ENCODE results near the gene WDR45B. TPM values are rescaled to one million over a fixed set of nuclear protein-coding genes. Genes with fewer than 3 reads are reported as not detected.

The WDR45B gene
- total RNA-seq, 1 experiment from 2014 or later: 174 TPM

DNA sequence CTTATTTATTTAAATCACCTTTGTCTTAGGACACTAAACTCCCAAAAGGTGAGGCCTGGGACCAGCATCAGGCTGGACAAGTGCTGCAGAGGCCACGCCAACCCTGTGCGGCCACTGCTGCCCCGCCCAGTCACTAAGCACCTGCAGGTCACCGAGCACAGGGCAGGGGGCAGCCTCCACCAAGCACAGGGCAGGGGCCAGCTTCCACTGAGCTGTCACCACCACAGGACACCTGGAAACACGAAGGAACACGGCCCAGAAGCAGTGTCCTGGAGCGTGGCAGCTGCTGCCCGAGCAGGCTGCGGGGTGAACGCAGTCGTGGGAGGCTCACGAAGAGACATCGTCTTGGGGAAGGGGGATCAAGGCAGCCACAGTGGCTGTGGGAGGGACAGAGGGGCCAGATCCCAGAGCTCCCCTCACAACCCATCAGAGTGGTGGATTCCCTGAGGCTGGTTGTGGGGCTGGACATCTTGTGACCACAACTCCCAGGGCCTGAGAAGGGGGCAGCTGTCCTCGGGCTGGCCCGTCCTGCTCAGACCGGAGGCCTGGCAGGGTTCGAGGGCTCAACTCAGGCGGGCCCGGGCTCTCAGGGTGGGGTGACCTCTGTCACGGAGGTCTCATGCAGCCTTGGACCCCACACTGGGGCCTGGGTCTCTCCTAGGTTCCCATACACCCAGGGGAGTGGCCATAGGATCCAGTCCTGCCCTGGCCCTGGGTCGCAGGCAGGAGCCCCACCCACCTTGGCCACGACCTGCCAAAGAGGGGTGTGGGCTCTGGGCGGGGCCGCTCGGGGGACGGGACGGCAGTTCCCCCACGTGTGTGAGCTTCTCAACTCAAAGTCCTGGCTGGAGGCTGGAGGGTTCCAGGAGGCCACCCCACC is 31.6 kb upstream of the WDR45B start:
- in situ Hi-C loops (cut with HindIII; ENCODE audit: low pct_unique_long_range_greater_than_20kb, low sequenced_read_pairs): no loop called here
- DNase-seq (ENCODE audit: low read depth): no peak

DNA sequence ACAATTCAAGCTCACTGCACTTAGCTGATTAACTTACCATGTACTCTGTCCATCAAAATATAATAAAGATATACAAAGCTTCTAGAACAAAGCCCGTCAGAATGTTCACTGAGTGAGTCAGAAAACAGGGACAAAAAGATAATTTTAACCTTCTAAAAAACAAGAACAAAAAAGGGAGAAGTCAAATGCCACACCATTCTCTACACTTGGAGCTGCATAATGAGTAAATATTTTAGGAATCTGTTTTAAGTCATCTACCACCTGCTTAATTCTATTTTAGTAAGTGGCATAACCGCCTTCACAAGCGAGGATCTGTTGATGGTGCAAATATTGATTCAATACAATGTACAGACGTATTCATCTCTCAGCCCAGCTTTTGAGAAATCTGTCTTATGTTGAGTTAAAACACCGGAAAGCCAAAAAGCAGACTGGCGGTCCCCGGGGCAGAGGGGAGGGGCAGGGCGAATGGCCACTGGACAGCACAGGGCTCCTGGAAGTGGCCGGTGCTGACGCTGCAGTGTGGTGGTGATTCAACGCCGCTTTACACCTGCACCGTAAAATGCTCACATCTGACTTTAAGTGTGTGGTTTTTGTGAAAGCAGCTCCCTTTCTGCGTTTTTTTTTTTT is 30.1 kb upstream of the WDR45B start:
- in situ Hi-C loops (cut with HindIII; ENCODE audit: low pct_unique_long_range_greater_than_20kb, low sequenced_read_pairs): no loop called here
- DNase-seq (ENCODE audit: low read depth): no peak

DNA sequence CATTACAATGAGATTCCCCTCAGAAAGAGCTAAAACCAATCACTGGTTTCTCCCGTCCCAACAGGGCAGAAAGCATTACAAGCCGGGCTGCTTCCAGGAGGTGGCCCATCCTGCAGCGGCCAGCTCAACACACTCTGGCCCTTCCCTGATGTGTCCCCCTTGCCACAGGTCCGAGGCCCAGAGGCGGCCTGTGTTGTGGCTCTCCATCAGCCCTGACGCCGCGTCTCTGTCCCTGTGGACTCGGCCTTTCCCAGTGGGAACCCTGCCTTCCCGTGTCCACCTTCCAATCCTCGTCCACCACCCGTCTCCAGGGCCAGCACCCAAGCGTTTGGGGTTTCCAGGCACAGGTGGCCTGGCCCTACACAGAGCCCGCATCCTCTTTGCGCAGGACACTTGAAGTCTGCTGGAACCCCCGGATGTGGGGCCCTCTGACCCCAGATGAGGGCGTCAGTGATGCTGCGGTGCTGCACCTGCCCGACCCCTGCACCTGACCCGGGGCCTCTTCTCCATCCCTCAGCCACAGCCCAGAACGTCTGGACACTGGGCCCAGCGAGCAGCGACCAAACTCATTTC is 29.2 kb upstream of the WDR45B start:
- in situ Hi-C loops (cut with HindIII; ENCODE audit: low pct_unique_long_range_greater_than_20kb, low sequenced_read_pairs): no loop called here
- no peak for DNase-seq (ENCODE audit: low read depth)

DNA sequence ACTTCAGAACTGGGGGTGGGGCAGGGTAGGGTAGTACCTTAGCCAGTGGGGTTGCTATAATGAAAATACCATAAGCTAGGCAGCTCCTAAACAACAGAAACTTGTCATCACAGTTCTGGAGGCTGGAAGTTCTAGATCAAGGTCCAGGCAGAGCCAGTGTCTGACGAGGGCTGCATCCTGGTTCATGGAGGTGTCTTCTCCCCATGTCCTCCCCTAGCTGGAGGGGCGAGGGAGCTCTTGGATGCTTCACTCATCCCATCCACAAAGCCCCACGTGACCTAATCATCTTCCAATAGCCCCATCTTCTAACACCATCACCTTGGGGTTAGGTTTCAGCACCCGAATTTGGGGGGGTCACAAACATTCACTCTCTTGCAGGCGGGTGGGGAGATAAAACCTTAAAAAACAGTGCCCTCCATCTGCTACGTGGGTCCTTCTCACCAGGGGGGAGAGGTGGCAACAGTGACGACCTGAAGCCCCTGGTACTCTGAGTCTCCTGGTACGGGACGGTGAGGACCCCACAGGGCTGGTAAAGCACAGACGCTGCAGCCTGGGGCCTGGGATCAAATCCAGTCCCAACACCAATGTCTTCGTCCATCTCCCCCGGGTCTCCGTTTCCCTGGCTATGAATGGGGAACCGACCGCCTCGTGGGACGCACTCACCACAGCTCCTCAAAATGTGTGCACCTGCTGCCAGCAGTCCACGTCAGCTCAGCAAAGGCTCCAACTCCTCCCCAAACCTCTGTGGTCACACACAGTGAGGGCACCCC is 27.4 kb upstream of the WDR45B start:
- in situ Hi-C loops (cut with HindIII; ENCODE audit: low pct_unique_long_range_greater_than_20kb, low sequenced_read_pairs): no loop called here
- no peak for DNase-seq (ENCODE audit: low read depth)

DNA sequence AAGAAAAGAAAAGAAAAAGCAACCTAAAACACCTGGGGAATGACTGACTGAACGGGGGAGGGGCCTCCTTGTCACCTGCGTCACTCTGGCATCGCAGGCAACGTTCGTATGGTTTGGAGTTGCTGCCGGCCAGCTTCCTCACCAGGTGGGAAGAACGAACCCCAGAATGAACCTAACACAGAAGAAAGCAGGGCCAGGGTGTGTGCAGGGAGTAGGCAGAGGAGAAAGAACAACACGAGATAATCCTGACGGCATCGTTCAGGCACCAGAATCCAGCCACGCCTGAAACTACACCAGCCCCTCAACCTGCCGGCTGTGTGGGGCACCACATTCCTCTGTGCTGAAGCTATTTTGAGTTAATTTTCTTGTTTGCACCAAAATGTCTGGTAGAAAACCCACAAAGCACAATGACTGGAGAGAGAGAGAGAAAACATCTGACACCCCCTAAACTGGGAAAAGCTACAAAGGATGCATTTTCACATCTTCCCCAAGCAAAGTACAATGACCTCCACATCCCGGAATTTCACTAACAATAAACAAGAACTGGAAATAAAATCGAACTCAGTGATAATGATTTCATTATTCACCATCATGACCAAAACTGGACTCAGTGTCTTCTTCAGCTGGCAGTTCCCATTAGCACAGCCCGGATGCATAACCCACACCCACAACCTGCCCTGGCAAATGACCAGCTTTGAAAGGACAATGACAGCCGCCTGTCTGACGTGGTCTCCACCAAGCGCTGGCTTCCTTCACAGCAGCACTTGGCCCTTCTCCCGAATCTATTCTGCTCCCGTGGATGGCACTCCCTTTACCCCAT is 26.6 kb upstream of the WDR45B start:
- in situ Hi-C loops (cut with HindIII; ENCODE audit: low pct_unique_long_range_greater_than_20kb, low sequenced_read_pairs): no loop called here
- no peak for DNase-seq (ENCODE audit: low read depth)

DNA sequence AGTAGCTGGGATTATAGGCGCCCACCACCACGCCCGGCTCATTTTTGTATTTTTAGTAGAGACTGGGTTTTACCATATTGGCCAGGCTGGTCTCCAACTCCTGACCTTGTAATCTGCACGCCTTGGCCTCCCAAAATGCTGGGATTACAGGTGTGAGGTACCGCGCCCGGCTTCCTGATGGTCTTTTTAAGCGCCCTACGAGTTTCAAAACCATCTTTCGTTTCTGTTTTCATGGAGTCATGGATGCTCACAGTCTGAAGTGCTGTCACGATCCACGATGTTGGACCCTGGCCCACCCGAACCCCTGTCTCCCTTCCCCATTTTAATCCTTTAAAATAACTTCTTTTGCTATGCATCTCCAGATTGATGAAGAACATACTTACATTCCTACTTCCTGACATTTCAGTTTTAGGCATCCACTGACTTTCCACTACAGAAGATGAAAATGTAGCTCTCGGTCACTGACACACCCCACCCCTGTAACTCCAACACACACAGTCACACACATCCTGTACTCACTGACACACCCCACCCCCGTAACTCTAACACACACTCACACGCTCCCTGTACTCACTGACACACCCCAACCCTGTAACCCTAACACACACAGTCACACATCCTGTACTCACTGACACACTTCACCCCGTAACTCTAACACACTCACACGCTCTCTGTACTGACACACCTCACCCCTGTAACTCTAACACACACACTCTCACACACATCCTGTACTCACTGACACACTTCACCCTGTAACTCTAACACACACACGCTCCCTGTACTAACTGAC is 22.6 kb upstream of the WDR45B start:
- DNase-seq (ENCODE audit: low read depth): no peak
- in situ Hi-C loops (cut with HindIII; ENCODE audit: low pct_unique_long_range_greater_than_20kb, low sequenced_read_pairs): no loop called here

DNA sequence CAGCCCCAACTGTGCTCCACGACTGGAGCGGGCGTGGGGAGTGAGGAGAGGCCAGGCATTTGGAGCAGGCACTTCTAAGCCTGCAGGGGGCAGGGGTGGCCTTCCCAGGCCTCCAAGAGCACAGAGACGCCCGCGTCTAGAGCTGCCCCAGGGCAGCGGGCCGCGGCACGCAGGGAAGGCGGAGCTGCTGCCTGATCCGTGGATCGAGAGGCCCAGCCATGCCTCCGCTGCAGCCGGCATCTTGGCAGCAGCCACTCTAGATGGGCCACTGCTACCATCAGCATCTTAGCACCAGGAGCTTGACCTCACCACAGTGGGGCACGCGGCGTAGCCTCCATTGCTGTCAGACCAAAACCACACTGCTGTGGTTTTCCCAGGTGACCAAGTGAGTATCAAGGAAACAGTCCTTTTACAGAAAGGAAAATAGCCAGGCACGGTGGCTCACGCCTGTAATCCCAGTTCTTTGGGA is 20.4 kb upstream of the WDR45B start:
- DNase-seq (ENCODE audit: low read depth): peak; percentile 62
- in situ Hi-C loops (cut with HindIII; ENCODE audit: low pct_unique_long_range_greater_than_20kb, low sequenced_read_pairs): no loop called here

DNA sequence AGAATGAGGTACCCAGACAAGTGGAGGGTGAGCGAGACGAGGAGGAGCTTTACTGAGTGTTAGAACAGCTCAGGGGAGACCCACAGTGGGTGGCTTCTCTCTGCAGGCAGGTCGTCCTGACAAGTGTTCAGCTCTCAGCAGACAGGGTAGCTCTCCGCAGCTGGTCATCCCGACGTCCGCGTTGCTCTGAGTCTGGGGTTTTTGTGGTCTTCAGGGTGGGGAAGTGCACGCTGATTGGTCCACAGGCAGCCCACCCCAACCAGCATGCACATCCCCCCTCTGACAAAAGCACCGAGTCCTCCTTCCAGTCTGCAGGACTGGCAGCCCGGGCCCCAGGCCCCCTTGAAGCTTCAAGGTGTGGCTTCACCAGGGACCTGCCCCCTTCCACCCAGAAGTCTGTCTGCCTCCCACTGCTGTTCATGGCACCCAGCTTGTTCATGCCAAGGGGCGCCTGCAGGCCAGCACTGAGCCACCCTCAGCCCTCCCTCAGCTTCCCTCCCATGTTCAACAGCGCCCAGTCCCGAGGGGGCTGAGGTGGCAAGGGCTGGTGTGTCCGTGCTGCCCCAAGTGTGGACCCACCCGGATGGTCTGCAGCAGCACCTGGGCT is 19.9 kb upstream of the WDR45B start:
- DNase-seq (ENCODE audit: low read depth): no peak
- in situ Hi-C loops (cut with HindIII; ENCODE audit: low pct_unique_long_range_greater_than_20kb, low sequenced_read_pairs): no loop called here

DNA sequence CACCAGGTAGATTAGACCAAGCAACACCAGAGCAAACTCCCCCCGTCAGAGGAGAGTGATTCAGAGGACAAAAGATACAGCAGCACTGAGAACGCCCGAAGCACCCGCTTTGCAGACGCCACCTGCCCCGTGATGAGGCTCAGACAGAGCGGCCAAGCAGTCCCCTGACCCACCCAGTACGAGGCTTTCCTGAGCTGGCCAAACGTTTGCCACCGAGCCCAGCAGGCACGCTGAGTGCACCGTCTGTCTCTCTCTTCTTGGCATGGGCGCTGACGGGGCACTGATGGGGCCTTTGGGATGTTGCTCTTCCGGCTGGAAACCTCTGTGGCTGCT is 19.4 kb upstream of the WDR45B start:
- in situ Hi-C loops (cut with HindIII; ENCODE audit: low pct_unique_long_range_greater_than_20kb, low sequenced_read_pairs): no loop called here
- no peak for DNase-seq (ENCODE audit: low read depth)

DNA sequence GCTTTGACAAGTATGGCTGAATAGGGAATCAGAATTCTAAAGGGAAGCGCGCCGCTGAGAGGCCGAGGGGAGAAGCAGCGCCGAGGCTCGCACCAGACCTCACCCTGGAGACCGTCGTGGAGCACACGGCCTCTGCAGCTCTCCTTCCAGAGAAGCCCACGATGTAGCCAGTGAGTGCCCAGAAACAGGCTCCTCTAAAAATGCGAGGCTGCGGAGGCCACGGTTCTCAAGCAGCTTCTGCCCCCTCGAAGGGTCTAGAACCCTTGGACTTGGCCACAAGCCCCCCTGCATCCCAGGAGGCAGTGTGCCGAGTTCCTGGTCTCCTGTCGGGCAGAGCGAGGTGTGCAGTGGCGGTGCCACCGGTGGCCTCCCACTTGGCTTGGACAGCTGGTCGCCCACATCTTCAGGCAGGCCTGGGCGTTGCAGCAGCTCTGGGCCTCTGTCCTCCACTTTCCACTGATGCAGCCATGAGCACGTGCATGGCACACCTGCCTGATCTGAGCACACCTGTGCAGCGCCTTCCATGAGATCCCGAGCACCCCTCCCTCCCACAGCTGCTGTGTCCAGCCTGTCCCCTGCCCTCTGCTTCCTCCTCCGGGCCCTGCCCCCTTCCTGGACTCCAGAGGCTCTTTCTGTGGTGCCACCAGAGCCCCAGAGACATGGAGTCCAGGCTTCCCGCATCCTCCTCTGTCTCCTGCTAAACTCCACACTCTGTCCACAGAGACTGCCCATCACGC is 18.9 kb upstream of the WDR45B start:
- DNase-seq (ENCODE audit: low read depth): no peak
- in situ Hi-C loops (cut with HindIII; ENCODE audit: low pct_unique_long_range_greater_than_20kb, low sequenced_read_pairs): no loop called here

DNA sequence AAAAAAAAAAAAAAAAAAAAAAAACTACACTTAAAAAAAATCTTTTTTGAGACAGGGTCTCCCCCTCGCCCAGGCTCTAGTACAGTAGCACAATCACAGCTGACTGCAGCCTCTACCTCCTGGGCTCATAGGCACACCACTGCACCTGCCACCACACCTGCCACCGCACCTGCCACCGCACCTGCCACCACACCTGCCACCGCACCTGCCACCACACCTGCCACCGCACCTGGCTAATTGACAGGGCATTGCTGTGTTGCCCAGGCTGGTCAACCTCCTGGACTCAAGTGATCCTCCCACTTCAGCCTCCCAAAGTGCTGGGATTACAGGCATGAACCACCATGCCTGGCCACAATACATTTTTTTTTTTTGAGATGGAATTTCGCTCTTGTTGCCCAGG is 17.6 kb upstream of the WDR45B start:
- DNase-seq (ENCODE audit: low read depth): no peak
- in situ Hi-C loops (cut with HindIII; ENCODE audit: low pct_unique_long_range_greater_than_20kb, low sequenced_read_pairs): no loop called here

DNA sequence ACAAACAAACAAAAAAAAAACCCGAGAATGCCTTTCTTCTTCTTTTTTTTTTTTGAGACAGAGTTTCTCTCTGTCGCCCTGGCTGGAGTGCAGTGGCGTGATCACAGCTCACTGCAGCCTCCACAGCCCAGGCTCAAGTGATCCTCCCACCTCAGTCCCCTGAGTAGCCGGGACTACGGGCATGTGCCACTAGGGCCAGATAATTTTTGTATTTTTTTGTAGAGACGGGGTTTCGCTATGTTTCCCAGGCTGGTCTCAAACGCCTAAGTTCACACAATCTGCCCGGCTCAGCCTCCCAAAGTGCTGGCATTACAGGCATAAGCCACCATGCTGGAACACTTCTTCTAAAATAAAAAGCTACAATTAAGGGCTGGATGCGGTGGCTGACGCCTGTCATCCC is 17.0 kb upstream of the WDR45B start:
- DNase-seq (ENCODE audit: low read depth): no peak
- in situ Hi-C loops (cut with HindIII; ENCODE audit: low pct_unique_long_range_greater_than_20kb, low sequenced_read_pairs): no loop called here

DNA sequence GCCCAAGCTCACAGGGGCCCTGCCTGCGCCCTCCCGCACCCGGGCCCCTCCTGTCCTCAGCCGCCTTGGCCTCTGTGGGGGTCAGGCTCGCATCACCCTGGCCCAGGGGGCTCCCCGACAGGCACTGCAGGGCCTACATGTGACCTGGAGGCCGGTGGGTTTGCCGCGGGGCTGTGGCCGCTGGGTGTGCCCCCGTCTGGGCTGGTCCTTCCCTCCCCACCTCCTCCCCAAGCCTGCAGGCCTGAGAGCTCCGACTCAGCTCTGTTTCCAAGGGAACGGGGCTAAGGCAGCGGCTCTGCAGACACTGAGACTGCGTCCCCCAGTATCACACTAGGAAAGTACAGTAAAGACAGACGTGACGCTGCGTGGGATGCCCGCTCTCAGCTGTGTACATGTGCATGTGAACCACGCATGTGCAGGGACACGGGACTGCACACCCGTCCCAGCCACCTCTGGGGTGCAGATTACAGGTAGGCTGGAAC is 16.5 kb upstream of the WDR45B start:
- in situ Hi-C loops (cut with HindIII; ENCODE audit: low pct_unique_long_range_greater_than_20kb, low sequenced_read_pairs): no loop called here
- no peak for DNase-seq (ENCODE audit: low read depth)

DNA sequence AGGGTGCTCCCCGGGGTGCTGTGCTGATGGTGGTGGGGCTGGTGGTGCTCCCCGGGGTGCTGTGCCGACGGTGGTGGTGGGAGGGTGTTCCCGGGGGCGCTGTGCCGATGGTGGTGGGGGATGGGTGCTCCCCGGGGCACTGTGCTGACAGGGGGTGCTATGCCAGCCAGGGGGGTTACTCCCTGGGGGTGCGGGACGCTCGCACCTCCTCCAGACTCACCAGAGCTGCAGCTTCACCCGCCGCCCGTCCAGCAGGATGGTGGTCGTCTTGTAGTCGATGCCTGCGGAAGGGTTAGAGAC is 16.0 kb upstream of the WDR45B start:
- in situ Hi-C loops (cut with HindIII; ENCODE audit: low pct_unique_long_range_greater_than_20kb, low sequenced_read_pairs): no loop called here
- DNase-seq (ENCODE audit: low read depth): no peak

DNA sequence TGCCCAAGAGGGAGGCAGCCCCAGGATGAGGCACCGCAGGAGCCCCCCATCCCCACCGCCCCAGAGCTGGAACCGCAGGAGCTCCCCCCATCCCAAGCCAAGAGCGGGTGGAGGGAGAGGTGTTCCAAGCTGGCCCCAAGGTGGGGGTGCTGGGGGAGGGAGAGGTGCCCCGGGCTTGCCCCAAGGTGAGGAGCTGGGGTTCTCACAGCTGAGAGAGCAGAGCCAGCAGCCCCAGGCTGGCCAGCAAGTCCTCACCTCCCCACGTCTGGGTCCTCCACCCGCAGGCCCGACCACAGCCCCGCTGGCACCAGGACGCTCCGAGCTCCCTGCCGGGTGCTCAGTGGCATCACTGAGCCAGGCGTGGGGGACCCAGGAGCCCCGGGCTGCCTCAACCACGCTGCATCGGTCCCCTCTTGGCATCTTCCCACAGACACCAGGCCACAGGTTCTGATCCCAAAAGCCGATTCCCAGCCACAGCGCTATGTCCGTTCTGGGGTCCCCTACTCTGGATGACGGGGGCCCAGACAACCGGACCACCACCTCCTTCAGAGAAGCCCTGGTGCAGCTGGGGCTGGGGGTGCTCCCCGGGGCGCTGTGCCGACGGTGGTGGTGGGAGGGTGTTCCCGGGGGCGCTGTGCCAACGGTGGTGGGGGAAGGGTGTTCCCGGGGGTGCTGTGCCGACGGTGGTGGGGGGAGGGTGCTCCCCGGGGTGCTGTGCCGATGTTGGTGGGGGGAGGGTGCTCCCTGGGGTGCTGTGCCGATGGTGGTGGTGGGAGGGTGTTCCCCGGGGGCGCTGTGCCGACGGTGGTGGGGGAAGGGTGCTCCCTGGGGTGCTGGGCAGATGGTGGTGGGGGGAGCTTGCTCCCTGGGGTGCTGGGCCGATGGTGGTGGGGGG is 15.4 kb upstream of the WDR45B start:
- no peak for DNase-seq (ENCODE audit: low read depth)
- in situ Hi-C loops (cut with HindIII; ENCODE audit: low pct_unique_long_range_greater_than_20kb, low sequenced_read_pairs): no loop called here

Data from Caki2 (cell line).